ENCODE data around the gene FRY. TPM values are rescaled to one million over a fixed set of nuclear protein-coding genes. Genes with fewer than 3 reads are reported as not detected.

Gene FRY
- total and polyA plus RNA-seq, 9 of the 15 experiments (the other 6 are each of a cell fraction or from before 2014, with no cell fraction given): 0.03 to 0.31 (median 0.11) TPM; not detected in 3

- TF ChIP-seq, protein P1, sequence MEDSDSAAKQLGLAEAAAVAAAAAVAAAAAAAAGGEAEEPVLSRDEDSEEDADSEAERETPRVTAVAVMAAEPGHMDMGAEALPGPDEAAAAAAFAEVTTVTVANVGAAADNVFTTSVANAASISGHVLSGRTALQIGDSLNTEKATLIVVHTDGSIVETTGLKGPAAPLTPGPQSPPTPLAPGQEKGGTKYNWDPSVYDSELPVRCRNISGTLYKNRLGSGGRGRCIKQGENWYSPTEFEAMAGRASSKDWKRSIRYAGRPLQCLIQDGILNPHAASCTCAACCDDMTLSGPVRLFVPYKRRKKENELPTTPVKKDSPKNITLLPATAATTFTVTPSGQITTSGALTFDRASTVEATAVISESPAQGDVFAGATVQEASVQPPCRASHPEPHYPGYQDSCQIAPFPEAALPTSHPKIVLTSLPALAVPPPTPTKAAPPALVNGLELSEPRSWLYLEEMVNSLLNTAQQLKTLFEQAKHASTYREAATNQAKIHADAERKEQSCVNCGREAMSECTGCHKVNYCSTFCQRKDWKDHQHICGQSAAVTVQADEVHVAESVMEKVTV (CRISPR knock-in tag; IDR thresholded peaks at IDR 0.05): 0 out of 2 replicates have a peak, but pooled peaks have one; percentile 10
- TF ChIP-seq STAG1 (CRISPR knock-in tag; IDR thresholded peaks at IDR 0.05; ENCODE audit: borderline replicate concordance) (no peak), CBFA2T3 (IDR thresholded peaks at IDR 0.05) (no peak), PRPF4 (IDR thresholded peaks at IDR 0.05; ENCODE audit: insufficient read depth, low read depth, low read length, poor library complexity, severe bottlenecking) (no peak), TRIM24 (IDR thresholded peaks at IDR 0.05) (no peak), RBM39 (optimal IDR thresholded peaks at IDR 0.05; ENCODE audit: low read depth, low read length) (no peak), ZNF253 (CRISPR knock-in tag; conservative IDR thresholded peaks at IDR 0.05) (no peak), RAD21 (CRISPR knock-in tag; conservative IDR thresholded peaks at IDR 0.05 in 1 of 2, IDR thresholded peaks at IDR 0.05 in 1 of 2) (peak; percentile 63 to 68)
Observed at GRCh38 chr13:32310134-32310706, 278.6 kb downstream of the FRY start (continued).

Data from K562 (cell line).